Measurements from ENCODE around the gene NASP. TPM values are rescaled to one million over a fixed set of nuclear protein-coding genes. Genes with fewer than 3 reads are reported as not detected.

NASP gene
- total RNA-seq, 1 donor from 2014 or later: 59.5 TPM

GRCh38 chr1:45615885-45616284, 32.0 kb downstream of the NASP start:
- DNase-seq (ENCODE audit: low spot score in 2 of 2) (no peak), FAIRE-seq (no peak)

- DNase-seq (ENCODE audit: low spot score in 2 of 2) (no peak), FAIRE-seq (no peak)
These were observed 33.8 kb downstream of the NASP start for GRCh38 chr1:45617618-45618017.

- no peak for DNase-seq (ENCODE audit: low spot score in 2 of 2)
- FAIRE-seq: no peak
These were observed 35.5 kb downstream of the NASP start for GRCh38 chr1:45619149-45619921.

- no peak for FAIRE-seq
These were observed 37.0 kb downstream of the NASP start for GRCh38 chr1:45620588-45621500.

GRCh38 chr1:45621501-45621836, 37.6 kb downstream of the NASP start:
- no peak for FAIRE-seq

More at GRCh38 chr1:45620588-45621500, 37.0 kb downstream of the NASP start:
- DNase-seq (ENCODE audit: low spot score in 2 of 2): peak in 1 of 2 donors; percentile 16

GRCh38 chr1:45621895-45622523, 38.2 kb downstream of the NASP start:
- no peak for FAIRE-seq
- no peak for DNase-seq (ENCODE audit: low spot score in 2 of 2)

More at GRCh38 chr1:45621501-45621836, 37.6 kb downstream of the NASP start:
- DNase-seq (ENCODE audit: low spot score in 2 of 2): peak in 1 of 2 donors; percentile 24

- peak in 1 of 2 donors; percentile 16 for DNase-seq (ENCODE audit: low spot score in 2 of 2)
- FAIRE-seq: no peak
These were observed 38.9 kb downstream of the NASP start for GRCh38 chr1:45622524-45623394.

- no peak for DNase-seq (ENCODE audit: low spot score in 2 of 2)
- no peak for FAIRE-seq
These were observed 40.1 kb downstream of the NASP start, which contains the start of gene CCDC17 for GRCh38 chr1:45623972-45624371. Gene CCDC17, minus strand, starts transcription at chr1:45624054. Its CDS starts 145 bp downstream, at chr1:45623909.

GRCh38 chr1:45629035-45629434, 45.2 kb downstream of the NASP start:
- DNase-seq (ENCODE audit: low spot score in 2 of 2) (no peak), FAIRE-seq (no peak)

GRCh38 chr1:45630429-45630828, 46.6 kb downstream of the NASP start:
- DNase-seq (ENCODE audit: low spot score in 2 of 2) (no peak), FAIRE-seq (no peak)

GRCh38 chr1:45635211-45635610, 51.4 kb downstream of the NASP start:
- no peak for FAIRE-seq
- DNase-seq (ENCODE audit: low spot score in 2 of 2): no peak

- FAIRE-seq (no peak), DNase-seq (ENCODE audit: low spot score in 2 of 2) (no peak)
These were observed 56.5 kb downstream of the NASP start for GRCh38 chr1:45640293-45640692.

- FAIRE-seq: no peak
These were observed 59.5 kb downstream of the NASP start for GRCh38 chr1:45643321-45643720.

GRCh38 chr1:45643978-45644377, 60.1 kb downstream of the NASP start:
- no peak for DNase-seq (ENCODE audit: low spot score in 2 of 2)
- no peak for FAIRE-seq

More at GRCh38 chr1:45643321-45643720, 59.5 kb downstream of the NASP start:
- DNase-seq (ENCODE audit: low spot score in 2 of 2): no peak

GRCh38 chr1:45644661-45645060, 60.8 kb downstream of the NASP start:
- DNase-seq (ENCODE audit: low spot score in 2 of 2): no peak
- FAIRE-seq: no peak

- no peak for FAIRE-seq
- no peak for DNase-seq (ENCODE audit: low spot score in 2 of 2)
These were observed 63.6 kb downstream of the NASP start for GRCh38 chr1:45647248-45648021.

- no peak for FAIRE-seq
- DNase-seq (ENCODE audit: low spot score in 2 of 2): no peak
These were observed 70.9 kb downstream of the NASP start for GRCh38 chr1:45654540-45655280.

GRCh38 chr1:45656573-45657226, 72.9 kb downstream of the NASP start:
- DNase-seq (ENCODE audit: low spot score in 2 of 2) (no peak), FAIRE-seq (no peak)
